NCI-H1092 treated with DMSO at 0.1 percent for 48 hours (cell line): ENCODE data around the gene RETREG1.
"Not testable (repeated sequence)": the region's sequence is repeated elsewhere in the genome, so short reads cannot be mapped to it uniquely, and the experiment has no call there.

ENCODE experiments used
- DNase-seq: peaks from one replicate; lab custom pipeline; 2025; lab: John Stamatoyannopoulos, UW

RETREG1 gene, protein sequence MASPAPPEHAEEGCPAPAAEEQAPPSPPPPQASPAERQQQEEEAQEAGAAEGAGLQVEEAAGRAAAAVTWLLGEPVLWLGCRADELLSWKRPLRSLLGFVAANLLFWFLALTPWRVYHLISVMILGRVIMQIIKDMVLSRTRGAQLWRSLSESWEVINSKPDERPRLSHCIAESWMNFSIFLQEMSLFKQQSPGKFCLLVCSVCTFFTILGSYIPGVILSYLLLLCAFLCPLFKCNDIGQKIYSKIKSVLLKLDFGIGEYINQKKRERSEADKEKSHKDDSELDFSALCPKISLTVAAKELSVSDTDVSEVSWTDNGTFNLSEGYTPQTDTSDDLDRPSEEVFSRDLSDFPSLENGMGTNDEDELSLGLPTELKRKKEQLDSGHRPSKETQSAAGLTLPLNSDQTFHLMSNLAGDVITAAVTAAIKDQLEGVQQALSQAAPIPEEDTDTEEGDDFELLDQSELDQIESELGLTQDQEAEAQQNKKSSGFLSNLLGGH

DNA sequence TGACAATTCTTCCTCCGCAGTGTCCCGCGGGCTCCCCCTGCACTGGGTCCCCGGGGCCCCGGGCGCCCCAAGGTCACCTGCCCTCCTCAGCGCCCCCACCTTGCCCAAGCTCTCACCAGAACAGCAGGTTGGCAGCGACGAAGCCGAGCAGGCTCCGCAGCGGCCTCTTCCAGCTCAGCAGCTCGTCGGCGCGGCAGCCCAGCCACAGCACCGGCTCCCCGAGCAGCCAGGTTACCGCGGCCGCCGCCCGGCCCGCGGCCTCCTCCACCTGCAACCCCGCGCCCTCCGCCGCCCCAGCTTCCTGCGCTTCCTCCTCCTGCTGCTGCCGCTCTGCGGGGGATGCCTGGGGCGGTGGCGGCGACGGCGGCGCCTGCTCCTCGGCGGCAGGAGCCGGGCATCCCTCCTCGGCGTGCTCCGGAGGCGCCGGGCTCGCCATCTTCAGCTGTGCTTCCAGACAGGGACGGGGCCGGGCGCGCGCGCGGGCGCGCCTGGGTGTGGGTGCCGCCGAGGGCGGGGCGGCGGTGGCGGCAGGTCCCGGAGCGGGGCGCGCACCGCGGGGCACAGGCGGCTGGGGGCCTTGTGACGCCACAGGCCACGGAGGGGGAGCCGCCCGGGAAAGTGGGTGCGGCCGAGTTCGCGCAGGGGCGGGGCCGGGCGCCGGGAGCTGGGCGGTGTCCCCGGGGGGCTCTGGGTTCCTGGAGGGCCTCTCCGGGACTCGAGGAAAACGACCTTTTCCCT, at the start of gene RETREG1:
TSS of gene RETREG1 (minus strand) at position 462 of the 738 bp plus-strand sequence. CDS start at position 436, 26 bp downstream.
- DNase-seq: peak; percentile 58

DNA sequence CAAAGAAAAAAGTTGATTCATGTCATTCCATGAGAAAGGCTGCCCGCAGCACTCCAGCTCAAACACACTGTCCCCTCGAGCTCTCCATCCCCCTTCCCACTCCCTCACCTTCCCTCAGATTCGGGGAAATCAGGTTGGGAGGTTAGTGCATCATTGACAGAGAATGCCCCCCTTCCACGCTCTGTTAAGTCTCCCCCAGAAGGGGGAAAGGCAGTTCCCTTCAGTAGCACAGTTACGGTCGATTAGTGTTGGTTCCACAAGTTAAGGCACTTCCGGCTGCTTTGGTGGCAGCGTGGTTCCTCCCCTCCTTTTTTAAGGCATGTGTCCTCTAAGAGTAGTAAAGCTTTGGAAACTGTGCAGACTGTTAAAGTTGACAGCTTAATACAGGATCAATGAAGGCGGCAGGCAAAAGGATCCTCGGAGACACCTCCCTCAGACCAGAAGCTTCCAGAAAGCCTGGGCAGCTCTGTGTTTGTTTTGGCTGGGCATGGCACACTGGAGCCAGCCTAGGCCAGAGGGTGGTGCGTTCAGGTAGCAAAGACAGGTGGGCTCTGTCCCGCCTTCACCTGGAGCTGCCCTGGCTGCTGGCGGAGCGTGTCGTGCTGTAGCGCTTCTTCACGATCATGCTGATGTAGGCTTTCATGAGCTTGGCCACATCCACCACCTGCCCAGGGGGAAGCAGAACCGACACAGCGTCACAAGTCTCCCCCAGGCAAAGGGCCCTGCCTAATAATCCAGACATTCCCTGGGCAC, 49.5 kb upstream of the RETREG1 start:
- no peak for DNase-seq

DNA sequence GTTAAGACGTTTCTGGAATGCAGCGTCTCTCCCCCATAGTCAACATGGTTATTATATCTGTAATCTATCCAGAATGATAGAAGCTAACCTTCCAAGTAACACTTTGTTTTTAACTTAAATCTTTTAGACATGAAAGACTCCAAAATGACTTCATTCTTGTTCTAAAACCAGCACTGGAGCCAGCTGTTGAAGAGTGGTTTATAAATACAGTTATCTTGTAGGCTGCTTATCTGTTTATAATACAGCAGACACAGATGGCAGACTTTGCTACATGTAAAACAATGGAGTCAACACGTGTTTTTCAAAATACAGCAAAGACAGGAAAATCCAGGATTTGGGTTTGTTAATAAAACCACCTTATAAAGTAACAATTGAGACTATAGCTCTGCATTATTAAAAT, 48.8 kb upstream of the RETREG1 start:
- no peak for DNase-seq

DNA sequence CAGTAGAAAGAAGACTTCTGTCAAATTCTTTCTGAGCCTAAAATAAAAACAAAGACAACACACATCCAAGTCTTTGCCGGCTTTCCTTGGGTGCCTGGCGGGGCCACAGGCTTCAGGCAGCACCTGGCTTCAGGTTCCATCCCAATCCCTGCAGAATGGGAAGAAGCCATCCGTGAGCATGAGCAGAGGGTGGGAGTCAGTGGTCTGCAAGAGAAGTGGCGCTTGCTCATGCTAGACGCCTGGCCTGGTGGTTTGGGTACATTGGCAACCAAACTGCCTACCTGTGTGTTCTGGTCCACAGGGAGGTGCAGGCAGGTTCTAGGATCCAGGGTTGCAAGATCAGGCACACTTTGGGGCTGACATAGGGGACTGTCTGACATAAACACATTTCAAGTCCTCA, 47.6 kb upstream of the RETREG1 start:
- DNase-seq: no peak

DNA sequence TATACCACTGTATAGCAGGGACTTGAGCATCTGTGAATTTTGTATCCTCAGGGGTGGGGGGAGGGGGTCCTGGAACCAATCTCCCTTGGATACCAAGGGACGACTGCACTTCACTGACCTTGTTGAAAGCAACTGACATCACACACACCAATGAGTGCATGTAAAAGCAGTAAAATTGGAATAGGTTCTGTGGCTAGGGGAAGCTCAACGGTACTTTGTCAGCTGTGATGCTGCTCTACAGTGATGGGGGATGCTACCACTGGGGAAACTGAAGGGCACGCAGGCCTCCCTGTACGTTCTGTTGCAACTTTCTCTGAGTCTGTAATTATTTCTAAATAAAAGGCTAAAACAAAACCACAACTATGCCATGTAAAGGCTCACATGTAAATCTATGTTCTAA, 47.0 kb upstream of the RETREG1 start:
- DNase-seq: no peak

DNA sequence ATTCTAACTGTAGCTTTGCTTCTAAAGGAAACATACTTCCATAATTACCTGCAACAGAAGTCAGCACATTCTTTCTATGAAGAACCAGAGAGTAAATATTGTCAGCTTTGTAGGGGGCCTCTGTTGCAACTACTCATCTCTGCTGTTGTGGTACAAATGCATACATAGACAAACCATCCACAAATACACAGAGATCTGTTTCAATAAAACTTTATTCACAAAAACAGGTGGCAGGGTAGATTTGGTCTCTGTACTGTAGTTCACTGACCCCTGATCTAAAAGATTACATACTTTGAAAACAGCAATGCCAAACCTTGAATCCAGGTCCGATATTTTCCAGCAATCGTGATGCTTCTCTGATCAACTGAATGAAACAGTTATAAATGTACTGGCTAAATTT, 44.9 kb upstream of the RETREG1 start:
- DNase-seq: no peak

DNA sequence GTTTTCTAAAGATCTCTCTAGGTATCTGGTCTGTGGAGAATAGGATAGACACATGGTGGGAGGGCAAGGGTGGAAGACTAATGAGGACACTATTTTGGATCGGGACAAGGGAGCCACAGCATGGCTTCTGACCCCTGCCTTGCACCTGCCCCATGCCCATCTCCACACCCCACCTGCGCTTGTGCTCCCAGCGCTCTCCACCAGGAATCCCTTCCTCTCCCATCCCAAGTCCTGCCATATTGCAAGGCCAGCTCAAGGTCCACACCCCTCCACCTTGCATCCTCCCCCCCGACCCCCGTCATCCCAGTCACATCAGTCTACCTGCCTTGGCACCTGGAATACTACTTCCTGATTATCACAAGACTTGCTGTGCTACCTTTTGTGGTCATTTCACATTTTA, 44.2 kb upstream of the RETREG1 start:
- DNase-seq: no peak

DNA sequence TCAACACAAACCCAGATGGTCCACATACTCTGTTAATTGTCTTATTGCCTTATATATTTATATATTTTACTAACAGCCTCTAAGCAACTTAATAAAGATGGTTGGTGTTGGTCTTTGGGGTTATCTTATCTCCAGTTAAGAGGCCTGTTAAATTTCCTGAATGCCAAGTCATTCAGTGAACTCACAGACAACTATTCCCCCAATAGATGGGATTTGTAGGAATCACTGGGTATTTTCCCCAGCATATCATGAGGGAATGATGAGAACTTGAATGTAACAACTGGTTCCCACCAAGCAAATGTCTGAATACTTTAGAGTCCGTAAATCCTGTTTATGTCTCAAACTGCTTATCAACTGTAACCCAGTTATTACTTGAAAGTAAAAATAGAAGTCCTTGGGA, 42.7 kb upstream of the RETREG1 start:
- DNase-seq: no peak

DNA sequence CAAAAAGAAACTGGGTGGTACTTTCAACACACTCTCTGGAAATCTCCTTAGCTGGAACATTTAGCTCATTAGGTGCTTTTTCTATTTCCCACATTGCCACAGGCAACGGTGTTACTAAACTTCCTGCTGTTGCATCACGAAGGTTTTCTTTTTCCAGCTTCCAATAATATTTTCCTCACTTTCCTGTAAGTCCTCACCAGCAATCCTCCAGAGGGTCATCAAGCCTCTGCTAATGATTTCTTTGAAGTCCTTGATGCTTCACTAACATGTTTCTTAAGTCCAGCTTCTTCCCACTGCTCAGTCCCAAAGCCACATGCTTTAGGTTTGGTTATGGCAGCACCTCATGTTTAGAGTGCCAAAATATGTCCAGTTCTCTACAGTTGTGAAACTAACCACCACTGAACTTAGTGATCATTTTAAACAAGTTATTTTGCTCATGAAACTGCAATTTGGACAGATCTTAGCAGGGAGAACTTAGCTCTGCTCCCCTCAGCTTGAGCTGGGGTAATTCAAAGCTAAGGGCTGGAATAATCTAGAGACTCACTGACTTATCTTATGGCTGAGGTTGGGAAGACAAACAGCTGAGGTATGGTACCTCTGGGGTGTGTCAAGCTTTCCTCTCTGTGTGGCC, 39.9 kb upstream of the RETREG1 start:
- no peak for DNase-seq

DNA sequence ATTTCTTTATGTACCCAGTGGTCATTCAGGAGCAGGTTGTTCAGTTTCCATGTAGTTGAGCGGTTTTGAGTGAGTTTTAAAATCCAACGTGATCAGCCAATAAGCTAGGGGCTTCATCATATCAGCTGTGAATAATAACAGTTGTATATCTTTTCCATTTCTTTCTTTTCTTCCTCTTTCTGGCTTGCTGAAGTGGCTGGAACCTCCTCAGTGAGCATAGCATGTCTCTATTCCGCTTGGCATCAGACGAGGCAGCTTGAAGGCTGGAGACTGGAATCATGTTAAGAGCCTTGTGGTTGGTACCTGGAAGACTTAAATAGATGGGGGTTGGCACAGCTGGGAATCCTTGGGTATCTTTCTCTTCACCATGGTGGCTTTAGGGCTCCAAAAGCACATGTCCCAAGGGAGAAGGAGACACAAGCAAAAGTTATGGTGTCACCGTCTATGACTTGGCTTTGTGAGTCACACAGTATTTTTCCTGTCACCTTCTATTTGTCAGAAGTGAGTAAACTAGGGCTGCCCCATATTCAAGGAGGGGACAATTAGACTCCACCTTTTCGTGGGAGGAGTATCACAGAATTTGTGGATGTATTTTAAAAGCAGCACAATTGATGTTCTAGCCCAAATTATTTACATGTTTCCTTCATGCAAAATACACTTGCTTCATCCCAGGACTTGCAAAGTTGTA, 38.0 kb upstream of the RETREG1 start:
- DNase-seq: no peak

DNA sequence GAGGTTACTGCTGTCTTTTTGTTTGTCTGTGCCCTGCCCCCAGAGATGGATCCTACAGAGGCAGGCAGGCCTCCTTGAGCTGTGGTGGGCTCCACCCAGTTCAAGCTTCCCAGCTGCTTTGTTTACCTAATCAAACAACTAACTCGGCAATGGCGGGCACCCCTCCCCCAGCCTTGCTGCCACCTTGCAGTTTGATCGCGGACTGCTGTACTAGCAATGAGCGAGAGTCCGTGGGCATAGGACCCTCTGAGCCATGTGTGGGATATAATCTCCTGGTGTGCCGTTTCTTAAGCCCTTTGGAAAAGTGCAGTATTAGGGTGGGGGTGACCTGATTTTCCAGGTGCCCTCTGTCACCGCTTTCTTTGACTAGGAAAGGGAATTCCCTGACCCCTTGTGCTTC, 31.9 kb upstream of the RETREG1 start:
- not testable (repeated sequence) for DNase-seq

DNA sequence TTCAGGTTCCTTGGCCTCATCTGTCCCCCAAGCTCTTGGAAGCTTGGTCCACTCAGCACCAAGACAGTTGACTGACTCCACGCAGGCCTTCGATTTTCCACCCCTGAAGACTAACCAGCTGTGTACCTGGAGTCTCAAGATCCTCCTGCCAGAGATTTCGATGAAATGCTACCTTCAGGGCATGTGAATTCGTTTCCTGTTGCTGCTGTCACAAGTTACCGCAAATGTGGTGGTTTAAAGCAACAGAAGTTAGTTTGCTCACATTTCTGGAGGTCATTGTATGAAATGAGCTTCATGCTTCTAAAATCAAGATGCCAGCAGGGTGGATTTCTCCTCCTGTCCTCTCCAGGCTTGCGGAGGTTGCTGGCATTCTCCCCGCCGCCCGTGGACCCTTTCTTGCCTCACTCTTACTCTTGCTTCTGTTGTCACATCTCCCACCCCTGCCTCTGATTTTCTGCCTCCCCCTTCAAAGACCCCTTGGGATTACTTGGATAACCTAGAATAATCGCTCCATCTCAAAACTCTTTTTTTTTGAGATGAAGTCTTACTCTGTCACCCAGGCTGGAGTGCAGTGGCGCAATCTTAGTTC, 27.6 kb upstream of the RETREG1 start:
- DNase-seq: no peak

DNA sequence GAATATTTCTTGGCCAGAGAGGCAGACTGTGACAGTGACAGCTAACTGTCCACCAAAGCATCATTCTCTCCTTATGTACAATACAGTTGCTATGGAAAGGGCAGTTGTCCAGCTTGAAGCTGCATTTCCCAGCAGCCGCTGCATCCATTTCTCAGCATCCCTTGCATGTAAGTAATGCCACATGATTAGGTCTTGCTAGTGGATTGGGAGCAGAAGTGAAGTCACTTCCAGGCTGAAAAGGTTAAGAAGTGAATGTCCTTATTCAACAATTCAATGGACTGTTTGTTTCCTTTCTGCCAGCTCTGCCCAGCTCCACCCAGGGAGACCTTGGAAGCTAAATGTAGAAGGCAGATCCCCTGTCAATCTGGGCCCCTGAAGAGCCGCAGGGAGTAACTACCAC, 26.1 kb upstream of the RETREG1 start:
- no peak for DNase-seq

DNA sequence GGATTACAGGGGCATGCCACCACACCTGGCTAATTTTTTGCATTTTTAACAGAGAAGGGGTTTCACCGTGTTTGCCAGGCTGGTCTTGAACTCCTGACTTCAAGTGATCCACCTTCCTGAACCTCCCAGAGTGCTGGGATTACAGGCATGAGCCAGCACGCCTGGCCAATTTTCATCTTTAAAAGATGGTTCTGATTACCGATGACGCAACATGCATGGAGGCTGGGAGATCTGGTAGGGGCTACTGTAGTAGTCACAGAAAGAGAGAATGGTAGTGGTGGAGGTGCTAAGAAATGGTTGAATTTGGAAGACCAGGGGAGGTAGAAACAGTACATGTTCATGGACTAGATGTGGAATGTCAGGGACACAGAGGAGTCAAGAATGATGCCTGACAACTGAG, 22.4 kb upstream of the RETREG1 start:
- DNase-seq: no peak

DNA sequence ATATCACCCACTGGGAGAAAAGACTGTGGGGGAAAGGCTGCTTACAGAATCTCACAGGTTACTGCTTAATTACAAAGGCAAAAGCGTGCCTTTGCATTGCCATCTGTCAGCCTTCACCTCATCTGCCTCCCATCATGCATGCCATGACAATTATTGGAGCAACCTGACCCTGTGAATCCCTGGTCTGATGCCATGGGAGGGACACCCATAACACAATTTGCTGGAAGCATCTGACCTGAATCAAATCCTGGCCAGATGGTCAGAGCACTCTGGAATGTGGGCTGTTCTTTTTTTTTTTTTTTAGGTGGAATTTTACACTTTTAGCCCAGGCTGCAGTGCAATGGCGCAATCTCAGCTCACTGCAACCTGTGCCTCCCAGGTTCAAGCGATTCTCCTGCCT, 11.6 kb upstream of the RETREG1 start:
- DNase-seq: no peak

DNA sequence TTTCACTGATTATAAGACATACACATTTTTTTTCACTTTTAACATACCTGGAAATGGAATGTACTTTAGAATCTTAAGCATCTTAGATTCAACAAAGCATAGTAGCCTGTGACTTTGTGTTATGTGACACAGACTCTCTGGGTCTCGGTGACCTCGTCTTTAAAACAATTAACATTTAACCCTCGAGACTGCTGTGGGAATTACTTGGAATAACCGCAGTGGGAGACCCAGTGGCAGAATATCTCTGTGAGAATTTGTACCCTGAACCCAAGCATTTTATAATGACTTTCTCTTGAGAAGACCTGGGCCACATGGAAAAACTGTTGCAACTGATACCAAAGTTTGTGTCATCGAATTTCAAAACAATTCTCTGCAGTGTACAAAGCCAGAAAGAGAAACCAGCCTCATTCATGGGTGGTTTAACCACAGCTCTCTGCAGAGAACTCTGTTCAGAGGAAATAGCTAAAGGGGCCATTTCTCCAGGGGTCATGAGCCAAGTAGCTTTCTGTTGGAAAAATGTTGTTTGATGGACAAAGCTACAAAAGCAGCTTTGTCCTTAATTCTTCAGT, 10.0 kb upstream of the RETREG1 start:
- no peak for DNase-seq

DNA sequence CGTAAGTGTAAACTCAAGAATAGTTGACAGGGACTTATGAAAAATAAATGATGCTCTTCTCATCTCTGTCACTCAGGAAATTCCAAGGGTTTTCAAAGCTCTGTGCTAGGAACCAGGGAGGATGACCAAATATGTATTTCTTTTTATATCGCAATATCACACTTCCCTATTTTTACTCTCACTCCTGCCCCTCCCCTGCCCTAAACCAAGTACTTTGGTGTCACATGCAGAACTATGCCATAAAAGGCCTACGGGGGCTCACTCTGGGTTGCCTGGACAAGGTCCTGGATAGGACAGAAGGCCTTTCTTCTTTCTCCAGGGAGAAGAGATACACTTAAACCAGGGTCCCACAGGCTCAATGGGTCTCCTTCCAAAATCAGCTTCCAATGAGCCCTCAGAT, 8.3 kb upstream of the RETREG1 start:
- no peak for DNase-seq

DNA sequence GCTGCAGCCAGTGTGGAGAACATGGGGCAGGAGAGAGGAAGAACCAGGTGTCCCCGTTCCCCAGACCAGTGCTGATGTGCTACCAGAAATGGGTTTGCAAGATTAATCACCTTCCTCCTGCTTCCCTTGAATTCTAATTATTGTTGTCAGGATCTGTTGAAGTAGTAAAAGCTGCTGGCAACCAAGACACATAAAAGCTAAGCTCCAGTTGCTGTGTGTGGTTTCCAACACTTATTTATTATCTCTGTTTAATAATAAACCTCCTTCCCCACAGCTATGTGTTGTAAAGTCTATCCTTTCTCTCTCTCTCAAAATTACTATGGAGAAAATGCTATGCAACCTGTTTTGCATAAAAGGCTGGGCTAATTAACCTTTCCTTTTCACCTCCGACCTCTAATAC, 2.3 kb upstream of the RETREG1 start:
- DNase-seq: no peak

DNA sequence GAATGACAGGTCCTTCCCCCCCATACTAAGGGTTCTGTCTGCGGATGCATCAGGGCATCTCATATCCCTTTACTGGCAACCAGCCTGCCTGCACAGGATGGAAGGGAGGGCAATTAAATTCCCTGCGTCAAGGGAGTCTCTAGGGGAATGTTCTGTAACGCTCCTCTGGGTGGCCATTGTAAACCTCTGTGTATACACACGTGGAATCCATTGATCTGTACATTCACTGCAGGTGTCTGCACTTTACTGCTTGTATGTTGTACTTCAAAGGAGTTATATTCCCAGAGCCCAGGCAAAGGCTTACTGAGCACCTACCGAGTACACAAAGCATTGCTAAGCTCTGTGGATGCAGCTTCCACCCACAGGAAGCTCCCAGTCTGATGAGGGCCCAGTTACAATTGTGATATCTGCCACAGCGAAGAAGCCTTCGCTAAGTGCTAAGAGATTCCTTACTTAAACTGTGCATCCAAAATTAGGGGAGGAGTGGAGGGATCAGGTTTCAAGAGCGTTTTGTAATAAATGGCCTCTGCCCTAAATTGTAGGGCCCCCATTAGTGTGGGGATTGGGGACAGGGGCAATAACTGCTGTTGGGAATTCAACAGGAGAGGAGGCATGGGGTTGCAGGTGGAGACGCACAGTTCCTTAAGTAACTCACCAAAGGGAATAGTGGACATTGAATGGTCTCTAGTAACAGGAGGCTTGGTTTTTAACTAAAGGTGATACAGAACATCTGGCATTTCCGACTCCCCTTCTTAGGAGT, 1.5 kb upstream of the RETREG1 start:
- DNase-seq: peak; percentile 75
